Hematopoietic multipotent progenitor cell treated with erythropoietin and hydrocortisone succinate and interleukin-3 and kit ligand, for 15 days (in vitro differentiated cells): ENCODE data around the gene LOXL3.

Source experiments
- DNase-seq: peaks from one replicate; pipeline ENCODE4 v3.0.0-alpha.2; 2015; ENCODE audit warnings: low spot score

LOXL3 gene

DNA sequence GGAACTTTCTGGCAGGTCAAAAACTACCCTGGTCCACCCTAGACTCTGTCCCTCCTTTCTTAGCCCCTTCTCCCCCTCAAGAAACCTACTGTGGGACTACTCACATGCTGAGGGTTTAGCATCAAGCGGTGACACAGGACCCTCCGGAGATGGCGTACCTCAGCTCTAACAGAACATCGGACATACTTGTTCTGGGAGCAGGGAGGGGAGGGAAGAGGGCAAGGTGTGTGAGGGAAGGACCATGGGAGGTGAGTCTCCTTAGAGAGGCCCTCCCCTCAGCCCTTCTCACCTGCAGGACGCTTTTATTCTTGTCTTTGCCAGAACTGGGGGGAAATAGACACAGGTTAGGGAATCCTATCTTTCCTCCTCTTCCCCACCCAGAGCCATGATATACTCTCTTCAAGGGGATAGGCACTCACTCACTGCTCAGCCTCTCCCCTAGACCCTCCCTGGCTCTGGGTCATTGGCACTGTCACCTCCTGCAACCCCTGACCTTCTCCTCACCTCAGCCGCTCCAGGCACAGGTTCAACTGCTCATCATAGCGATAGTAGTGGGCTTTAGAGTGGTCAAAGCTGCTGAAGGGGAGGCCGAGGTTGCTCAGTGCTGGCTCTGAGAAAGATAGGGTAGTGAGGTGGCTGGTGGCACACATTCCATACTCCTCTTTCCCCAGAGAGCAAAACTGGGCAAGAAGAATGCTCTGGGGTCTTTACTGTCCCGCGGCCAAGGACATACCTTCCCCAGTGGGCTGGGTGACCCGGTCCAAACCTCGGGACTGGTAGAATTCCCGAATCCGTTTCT lies 48.1 kb downstream of the LOXL3 start:
- no peak for DNase-seq

DNA sequence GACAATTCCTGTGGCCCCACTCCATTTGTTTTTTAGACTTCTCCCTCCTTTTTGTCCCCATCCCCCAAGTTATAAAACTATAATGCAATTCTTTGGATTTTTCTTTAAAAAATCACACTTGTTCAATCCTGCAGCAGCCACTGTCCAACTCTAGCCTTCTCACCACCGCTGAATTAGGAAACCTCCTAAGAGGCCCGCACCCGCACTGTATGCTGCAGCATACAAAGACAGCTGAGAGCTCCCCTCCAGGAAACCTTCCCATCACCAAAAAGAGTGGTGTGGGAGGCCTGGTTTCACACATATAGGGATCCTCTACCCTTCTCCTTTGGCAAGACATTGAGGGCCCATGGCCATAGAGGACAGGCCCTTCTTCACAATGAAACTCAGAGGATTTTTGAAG lies 49.2 kb downstream of the LOXL3 start:
- no peak for DNase-seq

GRCh38 chr2:74503506-74504475 lies 50.0 kb downstream of the LOXL3 start:
- no peak for DNase-seq

- DNase-seq: peak; percentile 67
Measured at GRCh38 chr2:74502720-74503505, 50.8 kb downstream of the LOXL3 start.

DNA sequence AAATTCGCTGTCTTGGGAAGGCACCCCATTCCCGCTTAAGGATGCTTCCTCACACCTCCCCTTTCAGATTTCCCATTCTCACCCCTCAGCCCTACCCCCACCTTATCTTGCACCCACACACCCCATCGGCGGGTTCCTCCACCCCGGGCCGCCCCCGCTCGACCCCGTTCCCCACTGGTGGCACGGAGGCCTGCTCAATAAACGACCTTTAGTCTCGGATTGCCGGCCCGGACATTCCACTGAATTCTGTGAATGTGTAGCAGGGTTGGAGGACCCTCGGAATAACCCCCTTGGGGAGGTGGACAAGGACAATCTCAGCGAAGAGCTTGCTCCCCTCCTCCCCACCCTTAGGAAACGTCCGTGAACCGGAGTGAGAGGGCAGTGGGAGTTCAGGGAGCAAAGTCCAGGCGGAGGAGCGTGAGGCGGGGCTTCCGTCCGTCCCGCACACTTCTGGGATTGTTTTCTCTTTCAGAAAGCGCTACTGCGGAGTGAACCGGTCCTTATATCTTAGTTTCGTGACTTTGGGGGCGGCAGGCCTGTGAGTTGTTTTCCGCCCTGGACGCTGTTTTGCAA lies 51.5 kb downstream of the LOXL3 start:
- no peak for DNase-seq

DNA sequence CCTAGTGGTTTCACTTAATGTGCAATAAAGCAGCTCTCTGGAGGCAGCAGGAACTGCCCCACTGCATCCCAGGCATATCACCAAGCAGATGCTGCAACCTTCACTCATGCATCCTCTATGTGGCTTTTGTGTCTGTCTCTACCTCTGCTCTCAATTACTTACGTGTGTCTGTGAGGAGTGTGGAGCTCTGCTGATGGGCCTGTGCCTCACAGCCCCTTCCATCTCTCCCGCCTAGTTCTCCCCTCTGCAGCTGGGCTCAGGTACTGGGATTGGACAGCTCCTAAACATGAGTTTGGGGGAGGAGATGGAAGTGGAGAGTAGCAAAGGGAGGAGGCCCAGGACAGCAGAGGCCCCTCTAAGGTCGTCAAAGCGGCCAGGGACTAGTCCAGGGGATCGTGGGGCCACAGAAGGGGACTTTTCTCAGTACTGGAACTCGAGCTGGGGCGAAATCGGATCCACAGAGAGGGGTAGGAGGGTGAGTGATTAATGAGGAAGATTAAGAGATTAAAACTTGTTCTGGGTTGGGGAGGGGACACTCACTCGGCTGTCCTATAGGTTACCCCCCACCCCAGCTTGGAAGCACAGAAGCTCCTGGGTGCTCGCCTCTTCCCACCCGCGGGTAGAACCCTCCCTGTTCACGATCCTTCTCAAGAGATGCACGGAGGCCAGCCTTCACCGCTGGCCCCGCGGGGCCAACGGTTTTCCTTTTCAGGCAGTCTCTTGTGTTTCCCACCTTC lies 52.2 kb downstream of the LOXL3 start:
- DNase-seq: no peak

DNA sequence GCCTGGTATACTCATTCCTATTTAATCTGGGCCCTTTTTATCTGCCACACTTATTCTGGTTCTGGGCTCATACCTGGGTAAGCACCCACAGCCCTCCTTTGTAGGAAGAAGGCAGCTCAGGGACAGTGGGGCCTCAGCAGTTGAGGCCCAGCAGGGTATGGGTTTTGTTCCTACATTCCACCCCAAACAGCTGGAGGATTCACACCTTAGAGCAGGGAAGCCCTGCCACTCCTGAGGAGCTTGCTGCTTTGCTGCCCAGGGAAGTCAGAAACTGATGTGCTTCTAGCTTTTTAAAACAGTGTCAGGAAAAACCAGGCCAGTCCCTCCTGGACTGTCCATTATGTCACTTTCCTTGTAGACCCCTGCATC lies 53.2 kb downstream of the LOXL3 start:
- no peak for DNase-seq

DNA sequence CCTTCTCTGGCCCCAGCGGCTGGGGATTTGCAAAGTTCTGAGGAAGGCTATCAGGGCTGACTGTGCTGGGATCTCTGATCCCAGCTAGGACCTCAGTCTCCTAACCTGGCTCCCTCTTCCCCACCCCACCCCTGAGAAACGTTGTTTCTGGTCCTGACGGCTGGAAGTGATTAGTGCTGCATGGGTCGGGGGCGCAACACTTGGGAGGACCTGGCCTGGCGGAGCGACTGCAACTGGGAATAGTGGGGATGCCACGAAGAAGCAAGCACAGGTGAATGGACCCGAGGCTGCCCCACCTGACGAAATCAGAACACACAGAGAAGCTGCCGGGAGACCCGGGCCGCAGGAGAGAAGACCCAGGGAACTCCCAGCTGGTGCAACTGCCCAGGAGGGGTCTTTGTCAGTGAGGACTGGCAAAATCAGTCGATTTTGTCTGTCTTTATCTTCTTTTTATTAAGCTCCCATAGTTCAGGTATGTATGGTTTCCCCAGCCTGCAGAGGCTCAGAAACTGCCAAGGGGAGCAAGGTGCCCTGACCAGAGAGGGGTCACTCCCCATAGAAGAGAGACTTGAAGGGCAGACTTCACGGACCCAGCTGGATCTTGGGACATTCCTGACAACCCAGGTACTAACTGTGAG lies 53.7 kb downstream of the LOXL3 start:
- DNase-seq: no peak

DNA sequence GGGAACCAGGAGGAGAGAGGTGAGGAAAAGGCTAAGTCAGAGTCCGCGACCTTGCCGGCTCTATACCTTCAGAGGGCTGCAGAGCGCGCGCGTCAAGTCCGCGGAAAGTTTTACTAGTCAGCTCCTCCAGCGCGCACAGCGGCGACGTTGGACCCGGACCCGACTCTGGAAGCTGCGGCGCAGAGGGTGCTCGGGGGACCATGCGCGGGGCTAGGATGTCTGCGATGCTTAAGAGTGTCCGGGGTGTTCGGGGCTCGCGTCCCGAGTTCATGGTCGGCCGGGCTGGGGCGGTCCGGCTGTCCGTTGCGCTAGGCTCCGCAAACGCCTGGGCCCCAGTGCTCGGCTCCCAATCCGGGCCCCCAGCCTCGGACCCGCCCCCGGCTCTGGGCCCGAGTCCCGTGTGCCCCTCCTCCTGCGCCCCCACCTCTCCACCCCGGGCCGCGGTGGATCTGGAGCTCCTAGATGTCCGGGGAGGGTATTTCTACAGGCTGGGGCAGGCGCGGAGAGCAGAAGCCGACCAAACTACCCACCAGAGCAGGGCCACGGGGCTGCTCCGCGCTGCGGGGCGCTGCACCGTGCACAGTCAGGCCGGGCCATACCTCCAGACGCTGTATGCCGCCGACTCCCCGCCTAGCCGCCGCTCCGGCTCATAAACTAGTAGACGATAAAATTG lies 54.3 kb downstream of the LOXL3 start, which contains the start of gene LBX2:
LBX2 (minus strand) TSS at position 337 of the 673 bp plus-strand sequence; CDS start at position 271, 66 bp downstream.
- no peak for DNase-seq

GRCh38 chr2:74498500-74499266 lies 55.1 kb downstream of the LOXL3 start:
- DNase-seq: no peak

- no peak for DNase-seq
Measured at GRCh38 chr2:74497777-74498499, 55.8 kb downstream of the LOXL3 start.

DNA sequence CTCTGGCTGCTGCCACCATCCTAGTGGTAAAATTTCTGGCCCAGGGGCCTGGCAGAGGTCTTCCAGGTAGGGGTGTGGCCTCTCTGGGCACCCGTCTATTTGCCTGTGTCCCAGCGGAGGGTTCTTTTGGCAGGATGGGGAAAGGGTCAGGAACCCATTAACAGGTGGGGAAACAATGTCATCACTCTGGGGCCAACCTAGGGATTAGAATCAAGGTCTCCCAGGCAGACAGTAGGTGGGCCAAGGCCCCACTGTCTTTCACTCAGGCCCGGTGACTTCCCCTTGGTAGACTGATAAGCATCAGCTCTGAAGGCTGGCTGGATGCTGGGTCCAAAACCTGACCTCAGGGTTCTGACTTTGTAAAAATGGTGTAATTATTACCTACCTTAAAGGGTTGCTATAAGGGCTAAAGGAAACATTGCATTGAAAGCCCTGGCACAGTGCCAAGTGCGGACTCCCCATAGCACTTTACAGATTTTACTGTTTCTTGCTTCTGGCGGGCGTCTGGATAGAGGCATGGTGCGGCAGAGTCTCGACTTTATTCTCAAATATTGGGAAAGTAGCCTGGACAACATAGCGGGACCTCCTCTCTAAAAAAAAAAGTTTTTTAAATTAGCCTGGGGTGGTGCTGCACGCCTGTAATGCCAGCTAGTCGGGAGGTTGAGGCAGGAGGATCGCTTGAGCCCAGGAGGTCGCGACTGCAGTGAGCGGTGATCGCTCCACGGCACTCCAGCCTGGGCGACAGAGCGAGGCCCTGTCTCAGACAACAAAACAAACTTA lies 56.6 kb downstream of the LOXL3 start:
- peak; percentile 20 for DNase-seq

GRCh38 chr2:74495440-74495839 lies 58.3 kb downstream of the LOXL3 start:
- no peak for DNase-seq

GRCh38 chr2:74493546-74493945 lies 60.2 kb downstream of the LOXL3 start:
- DNase-seq: no peak

DNA sequence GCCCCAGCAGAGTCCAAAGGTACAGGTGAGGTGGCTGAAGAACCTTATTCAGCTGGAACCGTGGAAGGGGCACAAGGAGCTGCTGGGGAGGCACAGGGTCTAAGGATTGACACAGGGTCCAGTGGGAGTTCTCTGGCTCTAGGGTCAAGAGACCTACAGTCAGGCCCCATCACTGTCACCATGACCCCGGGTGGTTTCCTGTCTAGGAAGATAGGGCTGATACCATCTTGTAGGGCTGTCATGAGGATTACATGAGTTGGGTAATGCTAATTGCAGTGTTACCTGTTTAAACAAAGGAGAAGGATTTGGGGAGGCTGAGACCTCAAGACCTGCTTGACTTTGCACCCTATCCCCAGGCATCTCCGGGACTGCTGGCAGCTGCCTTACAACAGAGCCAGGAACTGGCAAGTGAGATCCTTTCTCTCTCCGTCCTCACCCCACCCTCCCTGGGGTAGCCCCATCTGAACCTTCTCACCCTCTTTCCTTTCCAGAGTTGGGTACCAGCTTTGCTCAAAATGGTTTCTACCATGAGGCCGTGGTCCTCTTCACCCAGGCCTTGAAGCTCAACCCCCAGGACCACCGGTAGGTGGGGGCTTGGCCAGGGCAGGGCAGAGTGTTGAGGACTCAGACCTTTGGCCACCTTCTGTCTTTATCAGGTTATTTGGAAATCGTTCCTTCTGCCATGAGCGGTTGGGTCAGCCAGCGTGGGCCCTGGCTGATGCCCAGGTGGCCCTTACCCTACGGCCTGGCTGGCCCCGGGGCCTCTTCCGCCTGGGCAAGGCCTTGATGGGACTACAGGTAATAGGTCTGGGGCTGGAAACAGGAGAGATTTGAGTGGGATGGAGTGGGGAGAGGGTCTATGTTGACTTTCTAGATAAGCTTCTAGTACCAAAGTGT lies 61.8 kb downstream of the LOXL3 start:
- no peak for DNase-seq

DNA sequence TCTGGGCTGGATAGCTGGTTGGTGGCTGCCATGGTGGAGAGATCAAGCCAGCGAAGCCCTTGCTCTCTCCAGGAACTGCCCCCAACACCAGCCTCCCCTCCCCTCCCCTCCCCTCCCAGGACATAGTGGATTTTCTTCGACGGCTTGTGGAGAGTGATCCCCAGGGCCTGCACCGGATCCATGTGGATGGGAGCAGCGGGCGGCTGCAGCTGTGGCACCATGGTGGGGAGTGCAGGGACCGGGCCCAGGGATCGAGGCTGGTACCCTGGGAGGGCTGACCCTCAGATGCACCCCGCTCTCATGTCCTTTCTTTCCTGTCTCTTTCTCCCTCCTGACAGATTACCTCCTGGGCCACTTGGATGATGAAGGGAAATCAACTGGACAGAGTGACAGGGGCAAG lies 63.8 kb downstream of the LOXL3 start:
- no peak for DNase-seq
